ENCODE measurements around the gene ENPP1.

Gene ENPP1

GRCh38 chr6:131770776-131771175, 37.0 kb upstream of the ENPP1 start:
- in situ Hi-C loops (cut with MboI; ENCODE audit: low sequenced_read_pairs, unreplicated experiment), result no loop called here
- DNase-seq (ENCODE audit: low spot score), result no peak
- TF ChIP-seq CTCF (IDR thresholded peaks at IDR 0.05; ENCODE audit: borderline replicate concordance, control extremely low read depth, extremely low read depth, insufficient read depth, missing control alignments), result no peak

- in situ Hi-C loops (cut with MboI; ENCODE audit: low sequenced_read_pairs, unreplicated experiment), result no loop called here
- DNase-seq (ENCODE audit: low spot score), result no peak
- no peak for TF ChIP-seq CTCF (IDR thresholded peaks at IDR 0.05; ENCODE audit: borderline replicate concordance, control extremely low read depth, extremely low read depth, insufficient read depth, missing control alignments)
Measured at GRCh38 chr6:131773284-131773950, 34.4 kb upstream of the ENPP1 start.

- DNase-seq (ENCODE audit: low spot score), result no peak
- TF ChIP-seq CTCF (IDR thresholded peaks at IDR 0.05; ENCODE audit: borderline replicate concordance, control extremely low read depth, extremely low read depth, insufficient read depth, missing control alignments), result no peak
- in situ Hi-C loops (cut with MboI; ENCODE audit: low sequenced_read_pairs, unreplicated experiment), result no loop called here
Measured at GRCh38 chr6:131775886-131776285, 31.9 kb upstream of the ENPP1 start.

GRCh38 chr6:131776985-131777384, 30.8 kb upstream of the ENPP1 start:
- in situ Hi-C loops (cut with MboI; ENCODE audit: low sequenced_read_pairs, unreplicated experiment), result no loop called here
- no peak for DNase-seq (ENCODE audit: low spot score)
- TF ChIP-seq CTCF (IDR thresholded peaks at IDR 0.05; ENCODE audit: borderline replicate concordance, control extremely low read depth, extremely low read depth, insufficient read depth, missing control alignments), result no peak

- in situ Hi-C loops (cut with MboI; ENCODE audit: low sequenced_read_pairs, unreplicated experiment), result no loop called here
- no peak for DNase-seq (ENCODE audit: low spot score)
- TF ChIP-seq CTCF (IDR thresholded peaks at IDR 0.05; ENCODE audit: borderline replicate concordance, control extremely low read depth, extremely low read depth, insufficient read depth, missing control alignments), result no peak
Measured at GRCh38 chr6:131778169-131778568, 29.7 kb upstream of the ENPP1 start.

- no peak for DNase-seq (ENCODE audit: low spot score)
- TF ChIP-seq CTCF (IDR thresholded peaks at IDR 0.05; ENCODE audit: borderline replicate concordance, control extremely low read depth, extremely low read depth, insufficient read depth, missing control alignments), result no peak
- in situ Hi-C loops (cut with MboI; ENCODE audit: low sequenced_read_pairs, unreplicated experiment), result no loop called here
Measured at GRCh38 chr6:131779304-131779703, 28.5 kb upstream of the ENPP1 start.

Data from GM13976 (cell line).